Upper lobe of left lung (tissue), 4 donors: ENCODE data around the gene ECHDC3.

Source experiments
- CTCF ChIP-seq, 6 experiments: fragments of 450-650 bp in 4 of 6; fragments of 200-600 bp in 2 of 6; sonication (generic) in 2 of 6; IDR thresholded peaks; one replicate each; pipeline ENCODE4 v1.5.1; 2016 to 2019; ENCODE audit warnings: antibody characterized with exemption in 6 of 6
- POLR2A ChIP-seq, 4 donors: fragments of 450-650 bp; IDR thresholded peaks; one replicate each; pipeline ENCODE4 v1.5.1; 2016 to 2017; ENCODE audit warnings: antibody characterized with exemption in 4 of 4, mild to moderate bottlenecking in 2 of 4

GRCh38 chr10:11723359-11723758 is 18.8 kb upstream of the ECHDC3 start:
- TF ChIP-seq CTCF (IDR thresholded peaks at IDR 0.05) (no peak), POLR2A (IDR thresholded peaks at IDR 0.05) (no peak)
